ENCODE data around the gene RIC8B.

RIC8B gene

DNA sequence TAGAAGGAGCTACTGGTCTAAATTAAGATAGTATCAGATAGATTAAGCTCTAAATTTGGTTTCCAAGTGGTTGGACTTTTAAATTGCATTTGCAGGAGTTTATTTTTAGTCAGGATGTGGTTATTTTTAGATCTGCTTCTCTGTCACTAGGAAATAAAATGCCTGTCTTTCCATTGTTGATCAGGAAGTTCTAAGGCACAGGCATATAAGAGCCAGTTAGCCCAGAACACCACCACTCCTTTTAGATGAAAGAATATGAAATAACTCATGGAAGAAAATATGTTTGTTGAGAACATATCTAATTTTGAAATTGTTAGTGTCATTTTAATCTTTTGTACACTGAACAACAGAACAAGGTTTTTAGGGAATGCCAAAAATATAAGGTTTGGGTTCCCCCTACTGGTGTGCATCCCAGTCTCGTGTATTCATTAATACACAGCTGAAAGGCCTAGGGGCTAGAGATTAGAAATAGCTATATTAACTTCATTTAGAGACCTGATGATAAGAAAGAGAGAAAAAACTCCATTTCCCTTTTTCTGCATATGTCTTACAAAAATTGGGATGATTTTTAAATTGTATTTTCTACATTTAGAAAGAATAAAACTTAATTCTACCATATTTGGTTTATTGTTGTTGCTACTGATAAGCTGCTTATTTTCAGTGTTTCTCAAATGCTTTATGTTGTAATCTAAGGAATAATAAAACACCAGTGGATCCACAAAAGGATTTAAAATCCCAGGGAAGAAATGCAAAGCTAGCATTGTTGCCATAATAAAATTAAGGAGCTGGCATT, 67.2 kb downstream of the RIC8B start:
- H3K4me3 ChIP-seq (ENCODE audit: insufficient read length, low read depth): no peak overlapping the region
- H3K36me3 ChIP-seq (ENCODE audit: insufficient read depth, insufficient read length, low read length): peaks cover 39% of the 10 kb centered on the region
- H3K9me3 ChIP-seq (ENCODE audit: insufficient read depth, low read length): no peaks in the 10 kb centered on the region
- peak; percentile 16 for DNase-seq (ENCODE audit: low read depth, low spot score)
- H3K9ac ChIP-seq (ENCODE audit: insufficient read length, low read depth): no peak overlapping the region
- no peak for TF ChIP-seq YY1 (IDR thresholded peaks at IDR 0.05; ENCODE audit: insufficient read depth, insufficient read length)
- no peak for TF ChIP-seq SUZ12 (IDR thresholded peaks at IDR 0.05; ENCODE audit: extremely low read depth, insufficient read depth, insufficient read length)
- TF ChIP-seq ZNF274 (IDR thresholded peaks at IDR 0.05; ENCODE audit: low read depth, low read length): no peak
- no peaks in the 10 kb centered on the region for H3K27me3 ChIP-seq (ENCODE audit: insufficient read depth, insufficient read length)
- H3K4me1 ChIP-seq (ENCODE audit: insufficient read depth, insufficient read length): no peaks in the 10 kb centered on the region

GRCh38 chr12:106845902-106846301, 71.4 kb downstream of the RIC8B start:
- no peaks in the 10 kb centered on the region for H3K4me1 ChIP-seq (ENCODE audit: insufficient read depth, insufficient read length)
- peaks cover 63% of the 10 kb centered on the region for H3K36me3 ChIP-seq (ENCODE audit: insufficient read depth, insufficient read length, low read length)
- TF ChIP-seq SUZ12 (IDR thresholded peaks at IDR 0.05; ENCODE audit: extremely low read depth, insufficient read depth, insufficient read length): no peak
- no peak for TF ChIP-seq ZNF274 (IDR thresholded peaks at IDR 0.05; ENCODE audit: low read depth, low read length)
- no peak for TF ChIP-seq YY1 (IDR thresholded peaks at IDR 0.05; ENCODE audit: insufficient read depth, insufficient read length)
- DNase-seq (ENCODE audit: low read depth, low spot score): no peak
- H3K4me3 ChIP-seq (ENCODE audit: insufficient read length, low read depth): no peak overlapping the region
- H3K9me3 ChIP-seq (ENCODE audit: insufficient read depth, low read length): peaks cover 4% of the 10 kb centered on the region; the same call in 1 of the 2 replicates
- H3K9ac ChIP-seq (ENCODE audit: insufficient read length, low read depth): no peak overlapping the region
- H3K27me3 ChIP-seq (ENCODE audit: insufficient read depth, insufficient read length): no peaks in the 10 kb centered on the region

DNA sequence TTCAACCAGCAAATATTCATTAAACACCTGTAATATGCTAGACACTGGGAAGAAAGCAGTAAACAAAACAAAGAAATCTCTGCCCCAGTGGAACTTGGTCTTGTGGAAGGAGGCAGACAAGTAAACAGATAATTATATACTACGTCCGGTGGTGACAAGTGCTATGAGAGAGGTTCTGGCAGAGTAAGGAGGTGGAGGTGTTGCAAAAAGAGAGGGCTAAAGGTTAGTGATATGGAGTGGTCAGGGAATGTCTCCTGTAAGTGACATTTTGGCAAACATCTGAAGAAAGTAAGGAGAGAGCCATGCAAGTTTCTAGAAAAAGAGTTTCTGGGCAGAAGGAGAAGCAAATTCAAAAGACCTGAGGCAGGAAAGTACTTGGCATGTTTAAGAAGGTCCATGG, 73.4 kb downstream of the RIC8B start:
- peaks cover 4% of the 10 kb centered on the region; the same call in 1 of the 2 replicates for H3K9me3 ChIP-seq (ENCODE audit: insufficient read depth, low read length)
- no peak overlapping the region for H3K4me3 ChIP-seq (ENCODE audit: insufficient read length, low read depth)
- no peak overlapping the region for H3K9ac ChIP-seq (ENCODE audit: insufficient read length, low read depth)
- peaks cover 76% of the 10 kb centered on the region for H3K36me3 ChIP-seq (ENCODE audit: insufficient read depth, insufficient read length, low read length)
- H3K27me3 ChIP-seq (ENCODE audit: insufficient read depth, insufficient read length): no peaks in the 10 kb centered on the region
- TF ChIP-seq YY1 (IDR thresholded peaks at IDR 0.05; ENCODE audit: insufficient read depth, insufficient read length) (no peak), SUZ12 (IDR thresholded peaks at IDR 0.05; ENCODE audit: extremely low read depth, insufficient read depth, insufficient read length) (no peak), ZNF274 (IDR thresholded peaks at IDR 0.05; ENCODE audit: low read depth, low read length) (no peak)
- no peak for DNase-seq (ENCODE audit: low read depth, low spot score)
- no peaks in the 10 kb centered on the region for H3K4me1 ChIP-seq (ENCODE audit: insufficient read depth, insufficient read length)

GRCh38 chr12:106851306-106851705, 76.8 kb downstream of the RIC8B start:
- Histone ChIP-seq H3K4me1 (ENCODE audit: insufficient read depth, insufficient read length) (no peaks in the 10 kb centered on the region), H3K9ac (ENCODE audit: insufficient read length, low read depth) (no peak overlapping the region), H3K4me3 (ENCODE audit: insufficient read length, low read depth) (no peak overlapping the region), H3K9me3 (ENCODE audit: insufficient read depth, low read length) (peaks cover 4% of the 10 kb centered on the region; the same call in 1 of the 2 replicates), H3K36me3 (ENCODE audit: insufficient read depth, insufficient read length, low read length) (peaks cover 57% of the 10 kb centered on the region), H3K27me3 (ENCODE audit: insufficient read depth, insufficient read length) (no peaks in the 10 kb centered on the region)
- no peak for DNase-seq (ENCODE audit: low read depth, low spot score)
- TF ChIP-seq ZNF274 (IDR thresholded peaks at IDR 0.05; ENCODE audit: low read depth, low read length) (no peak), YY1 (IDR thresholded peaks at IDR 0.05; ENCODE audit: insufficient read depth, insufficient read length) (no peak), SUZ12 (IDR thresholded peaks at IDR 0.05; ENCODE audit: extremely low read depth, insufficient read depth, insufficient read length) (no peak)

- Histone ChIP-seq H3K4me3 (ENCODE audit: insufficient read length, low read depth) (no peak overlapping the region), H3K4me1 (ENCODE audit: insufficient read depth, insufficient read length) (no peaks in the 10 kb centered on the region), H3K9me3 (ENCODE audit: insufficient read depth, low read length) (peaks cover 4% of the 10 kb centered on the region; the same call in 1 of the 2 replicates), H3K9ac (ENCODE audit: insufficient read length, low read depth) (no peak overlapping the region), H3K27me3 (ENCODE audit: insufficient read depth, insufficient read length) (no peaks in the 10 kb centered on the region), H3K36me3 (ENCODE audit: insufficient read depth, insufficient read length, low read length) (peaks cover 41% of the 10 kb centered on the region)
- DNase-seq (ENCODE audit: low read depth, low spot score): no peak
- no peak for TF ChIP-seq YY1 (IDR thresholded peaks at IDR 0.05; ENCODE audit: insufficient read depth, insufficient read length)
- TF ChIP-seq ZNF274 (IDR thresholded peaks at IDR 0.05; ENCODE audit: low read depth, low read length): no peak
- TF ChIP-seq SUZ12 (IDR thresholded peaks at IDR 0.05; ENCODE audit: extremely low read depth, insufficient read depth, insufficient read length): no peak
These were observed 80.2 kb downstream of the RIC8B start for GRCh38 chr12:106854723-106855122.

DNA sequence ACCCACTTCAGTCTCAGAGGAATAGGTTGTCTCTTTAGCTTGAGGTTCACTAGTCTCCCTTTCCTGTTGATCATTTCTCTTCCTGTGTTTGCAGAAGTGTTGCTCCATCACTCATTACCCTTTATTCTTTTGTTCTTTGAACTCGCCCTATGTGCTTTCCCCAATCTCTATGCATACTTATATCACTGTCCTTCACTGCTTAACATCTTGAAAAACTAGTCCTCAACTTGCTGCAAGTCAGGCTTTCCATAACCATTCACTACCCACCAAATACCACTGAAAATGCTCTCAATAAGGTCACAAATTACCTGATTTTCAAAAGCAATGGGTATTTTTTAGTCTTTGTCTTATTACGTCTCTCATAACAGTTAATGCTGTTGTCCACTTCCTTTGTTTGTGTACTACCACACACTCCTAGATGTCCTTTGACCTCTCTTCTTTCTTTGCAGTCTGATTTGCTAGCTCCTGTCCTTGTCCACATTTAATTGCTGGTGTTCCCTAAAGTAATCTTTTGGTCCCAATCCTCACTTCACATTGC, 80.8 kb downstream of the RIC8B start:
- H3K4me1 ChIP-seq (ENCODE audit: insufficient read depth, insufficient read length): no peaks in the 10 kb centered on the region
- no peak overlapping the region for H3K4me3 ChIP-seq (ENCODE audit: insufficient read length, low read depth)
- no peaks in the 10 kb centered on the region for H3K27me3 ChIP-seq (ENCODE audit: insufficient read depth, insufficient read length)
- TF ChIP-seq YY1 (IDR thresholded peaks at IDR 0.05; ENCODE audit: insufficient read depth, insufficient read length): no peak
- H3K9ac ChIP-seq (ENCODE audit: insufficient read length, low read depth): no peak overlapping the region
- H3K9me3 ChIP-seq (ENCODE audit: insufficient read depth, low read length): no peaks in the 10 kb centered on the region
- no peak for DNase-seq (ENCODE audit: low read depth, low spot score)
- H3K36me3 ChIP-seq (ENCODE audit: insufficient read depth, insufficient read length, low read length): peaks cover 43% of the 10 kb centered on the region

GRCh38 chr12:106861984-106862916, 87.8 kb downstream of the RIC8B start:
- DNase-seq (ENCODE audit: low read depth, low spot score): no peak
- H3K9me3 ChIP-seq (ENCODE audit: insufficient read depth, low read length): no peaks in the 10 kb centered on the region
- no peaks in the 10 kb centered on the region for H3K27me3 ChIP-seq (ENCODE audit: insufficient read depth, insufficient read length)
- H3K9ac ChIP-seq (ENCODE audit: insufficient read length, low read depth): no peak overlapping the region
- H3K4me3 ChIP-seq (ENCODE audit: insufficient read length, low read depth): no peak overlapping the region
- H3K36me3 ChIP-seq (ENCODE audit: insufficient read depth, insufficient read length, low read length): peaks cover 32% of the 10 kb centered on the region
- TF ChIP-seq YY1 (IDR thresholded peaks at IDR 0.05; ENCODE audit: insufficient read depth, insufficient read length): no peak
- H3K4me1 ChIP-seq (ENCODE audit: insufficient read depth, insufficient read length): no peaks in the 10 kb centered on the region
